GM03348 (cell line): ENCODE measurements around the gene BCL6.
A peak's percentile ranks its signal among the peaks of the same experiment; 100 is the strongest.

Experiments used
- DNase-seq: peaks from one replicate; pipeline ENCODE4 v3.0.0; 2012; ENCODE audit warnings: low spot score

The BCL6 gene

GRCh38 chr3:187745201-187746058 is at the start of gene BCL6:
TSS of gene BCL6 (minus strand) at chr3:187745468. CDS start at chr3:187733693, 11,775 bp downstream.
- DNase-seq: peak; percentile 92

GRCh38 chr3:187794731-187795130 is 49.5 kb upstream of the BCL6 start:
- no peak for DNase-seq

GRCh38 chr3:187793618-187794017 is 48.4 kb upstream of the BCL6 start:
- no peak for DNase-seq

- DNase-seq: no peak
Observed at GRCh38 chr3:187792521-187792920, 47.3 kb upstream of the BCL6 start.

GRCh38 chr3:187789872-187790271 is 44.6 kb upstream of the BCL6 start:
- DNase-seq: no peak

GRCh38 chr3:187788984-187789857 is 44.0 kb upstream of the BCL6 start:
- DNase-seq: no peak

GRCh38 chr3:187783098-187783497 is 37.8 kb upstream of the BCL6 start:
- DNase-seq: peak; percentile 84

- DNase-seq: no peak
Observed at GRCh38 chr3:187782006-187782405, 36.7 kb upstream of the BCL6 start.

GRCh38 chr3:187781001-187781400 is 35.7 kb upstream of the BCL6 start:
- no peak for DNase-seq

GRCh38 chr3:187778726-187779125 is 33.5 kb upstream of the BCL6 start:
- no peak for DNase-seq

GRCh38 chr3:187777331-187777941 is 32.2 kb upstream of the BCL6 start:
- no peak for DNase-seq

GRCh38 chr3:187775549-187775948 is 30.3 kb upstream of the BCL6 start:
- no peak for DNase-seq

GRCh38 chr3:187774185-187774789 is 29.0 kb upstream of the BCL6 start:
- DNase-seq: no peak

GRCh38 chr3:187773233-187774184 is 28.2 kb upstream of the BCL6 start:
- no peak for DNase-seq

GRCh38 chr3:187770224-187770623 is 25.0 kb upstream of the BCL6 start:
- no peak for DNase-seq

GRCh38 chr3:187769771-187770170 is 24.5 kb upstream of the BCL6 start:
- DNase-seq: no peak

GRCh38 chr3:187767266-187768012 is 22.2 kb upstream of the BCL6 start:
- peak; percentile 78 for DNase-seq

GRCh38 chr3:187765342-187765741 is 20.1 kb upstream of the BCL6 start:
- DNase-seq: peak; percentile 42

GRCh38 chr3:187763850-187764648 is 18.8 kb upstream of the BCL6 start:
- DNase-seq: peak; percentile 7
